Tibial nerve (tissue), 4 donors: ENCODE measurements around the gene AKT3.

Source experiments
- CTCF ChIP-seq, 5 experiments: fragments of 200-600 bp in 3 of 5; fragments of 450-650 bp in 2 of 5; sonication (generic) in 3 of 5; IDR thresholded peaks; one replicate each; pipeline ENCODE4 v1.5.1; 2016 to 2019; ENCODE audit warnings: antibody characterized with exemption in 5 of 5, mild to moderate bottlenecking in 3 of 5, moderate library complexity in 2 of 5
- EP300 ChIP-seq, 2 donors: sonication (generic); formaldehyde crosslinking; IDR thresholded peaks; one replicate each; pipeline ENCODE4 v1.6.1; 2017; ENCODE audit warnings: antibody characterized with exemption in 2 of 2, mild to moderate bottlenecking in 1 of 2
- POLR2A ChIP-seq, 2 donors: fragments of 450-650 bp; IDR thresholded peaks; one replicate each; pipeline ENCODE4 v1.6.1; 2017; ENCODE audit warnings: antibody characterized with exemption in 2 of 2, mild to moderate bottlenecking in 2 of 2, moderate library complexity in 2 of 2

- TF ChIP-seq POLR2A (IDR thresholded peaks at IDR 0.05): no peak
- TF ChIP-seq EP300 (IDR thresholded peaks at IDR 0.05): no peak
- TF ChIP-seq CTCF (IDR thresholded peaks at IDR 0.05): no peak
Measured at GRCh38 chr1:243496806-243497205, 353.2 kb downstream of the AKT3 start.
